Astrocyte (in vitro differentiated cells and primary cell): ENCODE results near the gene HSPBAP1.

Experiments
- EZH2 ChIP-seq: IDR thresholded peaks from 2 replicates; pipeline ENCODE4 v1.6.1; 2012; ENCODE audit warnings: mild to moderate bottlenecking, low read length, inconsistent platforms; ENCODE audit not compliant: insufficient read depth
- TF ChIP-seq, protein P1 (sequence below): IDR thresholded peaks from 2 replicates; pipeline ENCODE4 v1.5.1; 2011; ENCODE audit warnings: low read depth, mild to moderate bottlenecking, inconsistent platforms, low read length, moderate library complexity; ENCODE audit not compliant: insufficient read depth

DNA sequence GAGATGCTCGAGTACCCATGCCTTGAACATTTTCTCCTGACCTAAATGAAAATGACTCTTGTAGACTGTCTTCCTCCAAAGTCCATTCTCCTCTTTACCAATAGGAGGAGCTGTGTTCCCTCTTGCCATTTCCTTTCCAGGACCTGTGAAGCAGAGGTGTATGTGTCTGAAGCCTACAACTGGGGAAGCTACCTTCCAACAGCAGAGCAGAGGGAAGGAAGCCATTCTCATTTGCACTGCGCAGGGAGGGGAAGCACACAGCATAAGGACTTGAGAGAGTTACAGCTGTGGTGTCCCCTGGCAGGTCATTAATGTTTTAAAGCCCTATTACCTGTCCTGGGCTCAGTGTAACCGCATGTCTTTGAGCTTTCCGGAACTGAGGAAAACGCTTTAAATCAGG, 38.7 kb downstream of the HSPBAP1 start:
- TF ChIP-seq, protein P1, sequence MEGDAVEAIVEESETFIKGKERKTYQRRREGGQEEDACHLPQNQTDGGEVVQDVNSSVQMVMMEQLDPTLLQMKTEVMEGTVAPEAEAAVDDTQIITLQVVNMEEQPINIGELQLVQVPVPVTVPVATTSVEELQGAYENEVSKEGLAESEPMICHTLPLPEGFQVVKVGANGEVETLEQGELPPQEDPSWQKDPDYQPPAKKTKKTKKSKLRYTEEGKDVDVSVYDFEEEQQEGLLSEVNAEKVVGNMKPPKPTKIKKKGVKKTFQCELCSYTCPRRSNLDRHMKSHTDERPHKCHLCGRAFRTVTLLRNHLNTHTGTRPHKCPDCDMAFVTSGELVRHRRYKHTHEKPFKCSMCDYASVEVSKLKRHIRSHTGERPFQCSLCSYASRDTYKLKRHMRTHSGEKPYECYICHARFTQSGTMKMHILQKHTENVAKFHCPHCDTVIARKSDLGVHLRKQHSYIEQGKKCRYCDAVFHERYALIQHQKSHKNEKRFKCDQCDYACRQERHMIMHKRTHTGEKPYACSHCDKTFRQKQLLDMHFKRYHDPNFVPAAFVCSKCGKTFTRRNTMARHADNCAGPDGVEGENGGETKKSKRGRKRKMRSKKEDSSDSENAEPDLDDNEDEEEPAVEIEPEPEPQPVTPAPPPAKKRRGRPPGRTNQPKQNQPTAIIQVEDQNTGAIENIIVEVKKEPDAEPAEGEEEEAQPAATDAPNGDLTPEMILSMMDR: peak; percentile 66
- TF ChIP-seq EZH2: no peak
